G401 (cell line): ENCODE measurements around the gene KCNQ1OT1. TPM values are rescaled to one million over a fixed set of nuclear protein-coding genes. Genes with fewer than 3 reads are reported as not detected.

Experiments
- DNase-seq: peaks from one replicate; pipeline ENCODE4 v3.0.0-alpha.2; 2015; ENCODE audit warnings: low spot score
- in situ Hi-C: cut with HindIII; loops from 2 replicates; pipeline ENCODE4 v1.10.0; 2016; ENCODE audit warnings: low sequenced_read_pairs, mixed read lengths
- total RNA-seq: library from RNA; depleted of rRNA; stranded (reverse); fragments of >200 nt; shearing (Covaris generic); gene quantifications from 2 replicates; pipeline ENCODE4 v1.2.3, GENCODE V29; 2014

Gene KCNQ1OT1
- total RNA-seq, 1 experiment from 2014 or later = 0.75 TPM

GRCh38 chr11:2581151-2581930 is 118.5 kb downstream of the KCNQ1OT1 start:
- no peak for DNase-seq

GRCh38 chr11:2580571-2581001 is 119.2 kb downstream of the KCNQ1OT1 start:
- in situ Hi-C loops = no loop called here
- no peak for DNase-seq

More at GRCh38 chr11:2581151-2581930, 118.5 kb downstream of the KCNQ1OT1 start:
- in situ Hi-C loops = no loop called here

GRCh38 chr11:2580061-2580421 is 119.8 kb downstream of the KCNQ1OT1 start:
- no peak for DNase-seq
- in situ Hi-C loops = no loop called here

- in situ Hi-C loops = no loop called here
- DNase-seq = no peak
Observed at GRCh38 chr11:2579315-2580060, 120.3 kb downstream of the KCNQ1OT1 start.

- DNase-seq = no peak
- in situ Hi-C loops = no loop called here
Observed at GRCh38 chr11:2578929-2579270, 120.9 kb downstream of the KCNQ1OT1 start.

GRCh38 chr11:2577991-2578928 is 121.5 kb downstream of the KCNQ1OT1 start:
- in situ Hi-C loops = no loop called here
- no peak for DNase-seq

GRCh38 chr11:2577031-2577990 is 122.5 kb downstream of the KCNQ1OT1 start:
- in situ Hi-C loops = no loop called here
- DNase-seq = no peak

GRCh38 chr11:2576549-2576948 is 123.2 kb downstream of the KCNQ1OT1 start:
- in situ Hi-C loops = no loop called here
- no peak for DNase-seq

GRCh38 chr11:2576111-2576510 is 123.7 kb downstream of the KCNQ1OT1 start:
- in situ Hi-C loops = no loop called here
- no peak for DNase-seq

- in situ Hi-C loops = no loop called here
Observed at GRCh38 chr11:2575591-2576051, 124.2 kb downstream of the KCNQ1OT1 start.

GRCh38 chr11:2574553-2575535 is 125.0 kb downstream of the KCNQ1OT1 start:
- DNase-seq = no peak
- in situ Hi-C loops = no loop called here

More at GRCh38 chr11:2575591-2576051, 124.2 kb downstream of the KCNQ1OT1 start:
- DNase-seq = no peak

- in situ Hi-C loops = no loop called here
- no peak for DNase-seq
Observed at GRCh38 chr11:2574043-2574552, 125.7 kb downstream of the KCNQ1OT1 start.

GRCh38 chr11:2573240-2574042 is 126.4 kb downstream of the KCNQ1OT1 start:
- in situ Hi-C loops = no loop called here
- DNase-seq = no peak

GRCh38 chr11:2572491-2573239 is 127.1 kb downstream of the KCNQ1OT1 start:
- DNase-seq = no peak
- in situ Hi-C loops = no loop called here

- in situ Hi-C loops = no loop called here
- DNase-seq = no peak
Observed at GRCh38 chr11:2571598-2572281, 128.1 kb downstream of the KCNQ1OT1 start.
